Esophagus squamous epithelium (tissue), 5 donors: ENCODE results near the gene C1QTNF7. TPM values are rescaled to one million over a fixed set of nuclear protein-coding genes. Genes with fewer than 3 reads are reported as not detected.

ENCODE experiments used
- DNase-seq: peaks from one replicate; lab custom pipeline; 2025; lab: John Stamatoyannopoulos, UW
- H3K27ac ChIP-seq, 4 donors: fragments of 200-600 bp; sonication (generic); one replicate each; pipeline ENCODE4 v1.5.1; 2016 to 2019; ENCODE audit warnings: mild to moderate bottlenecking in 1 of 4
- H3K27me3 ChIP-seq, 4 donors: fragments of 200-600 bp; sonication (generic); 1 replicate in 3 of 4; 2 replicates in 1 of 4; pipeline versions ENCODE4 v1.5.1 to v1.6.0; 2017 to 2021; ENCODE audit warnings: antibody characterized with exemption in 1 of 4
- H3K36me3 ChIP-seq, 3 donors: fragments of 200-600 bp; sonication (generic); one replicate each; pipeline ENCODE4 v1.5.1; 2016 to 2019
- H3K4me1 ChIP-seq, 3 donors: fragments of 200-600 bp; sonication (generic); one replicate each; pipeline ENCODE4 v1.5.1; 2017 to 2019
- H3K4me3 ChIP-seq, 4 donors: fragments of 200-600 bp; sonication (generic); 1 replicate in 3 of 4; 2 replicates in 1 of 4; pipeline ENCODE4 v1.5.1; 2016 to 2019; ENCODE audit warnings: mild to moderate bottlenecking in 2 of 4, moderate library complexity in 1 of 4
- H3K9me3 ChIP-seq, 3 donors: fragments of 200-600 bp; sonication (generic); one replicate each; pipeline ENCODE4 v1.5.1; 2016 to 2019
- POLR2A ChIP-seq, 4 donors: fragments of 450-650 bp; IDR thresholded peaks; one replicate each; pipeline ENCODE4 v1.6.1; 2017; ENCODE audit warnings: antibody characterized with exemption in 4 of 4, mild to moderate bottlenecking in 4 of 4, moderate library complexity in 3 of 4
- WGBS, 2 donors: methylation state at CpG; one replicate each; pipeline ENCODE4 v1.1.5; 2018; 5-methylcytosine and 5-hydroxymethylcytosine counted together
- intact Hi-C: fragments of 100-400 bp; cut with DNase I; formaldehyde crosslinking; loops from one replicate; pipeline ENCODE4 v1.15.0; 2022
- total RNA-seq, 4 donors: library from RNA; depleted of rRNA; stranded (reverse); fragments of >200 nt; gene quantifications; one replicate each; pipeline ENCODE4 v1.1.0, GENCODE V29; 2016
- TF ChIP-seq, protein P1 (sequence below), 6 experiments: fragments of 450-650 bp in 4 of 6; fragments of 200-600 bp in 2 of 6; sonication (generic) in 2 of 6; IDR thresholded peaks; one replicate each; pipeline ENCODE4 v1.5.1; 2016 to 2019; ENCODE audit warnings: antibody characterized with exemption in 6 of 6, mild to moderate bottlenecking in 4 of 6, moderate library complexity in 4 of 6
- donor health status: DM: yes; HTN: yes; CAD: no.

C1QTNF7 gene
- total RNA-seq, 4 donors from 2014 or later, result 0.11 to 12.2 (median 1.5) TPM

- intact Hi-C loops, result no loop called here
- Histone ChIP-seq H3K4me3 (no peak overlapping the region), H3K36me3 (no peaks in the 10 kb centered on the region), H3K27ac (peak overlapping the region in 2 of 4 donors; percentile 2 to 44), H3K4me1 (no peaks in the 10 kb centered on the region), H3K27me3 (peaks cover 0 to 45% (median 0%) of the 10 kb centered on the region in 4 donors), H3K9me3 (no peaks in the 10 kb centered on the region)
- no peak for DNase-seq
- no peak for TF ChIP-seq POLR2A (IDR thresholded peaks at IDR 0.05)
- TF ChIP-seq, protein P1, sequence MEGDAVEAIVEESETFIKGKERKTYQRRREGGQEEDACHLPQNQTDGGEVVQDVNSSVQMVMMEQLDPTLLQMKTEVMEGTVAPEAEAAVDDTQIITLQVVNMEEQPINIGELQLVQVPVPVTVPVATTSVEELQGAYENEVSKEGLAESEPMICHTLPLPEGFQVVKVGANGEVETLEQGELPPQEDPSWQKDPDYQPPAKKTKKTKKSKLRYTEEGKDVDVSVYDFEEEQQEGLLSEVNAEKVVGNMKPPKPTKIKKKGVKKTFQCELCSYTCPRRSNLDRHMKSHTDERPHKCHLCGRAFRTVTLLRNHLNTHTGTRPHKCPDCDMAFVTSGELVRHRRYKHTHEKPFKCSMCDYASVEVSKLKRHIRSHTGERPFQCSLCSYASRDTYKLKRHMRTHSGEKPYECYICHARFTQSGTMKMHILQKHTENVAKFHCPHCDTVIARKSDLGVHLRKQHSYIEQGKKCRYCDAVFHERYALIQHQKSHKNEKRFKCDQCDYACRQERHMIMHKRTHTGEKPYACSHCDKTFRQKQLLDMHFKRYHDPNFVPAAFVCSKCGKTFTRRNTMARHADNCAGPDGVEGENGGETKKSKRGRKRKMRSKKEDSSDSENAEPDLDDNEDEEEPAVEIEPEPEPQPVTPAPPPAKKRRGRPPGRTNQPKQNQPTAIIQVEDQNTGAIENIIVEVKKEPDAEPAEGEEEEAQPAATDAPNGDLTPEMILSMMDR (IDR thresholded peaks at IDR 0.05), result no peak
- 86 to 87% methylated on average over 6 of the region's 6 CpGs for WGBS, 2 donors
Measured at GRCh38 chr4:15385515-15385914, 42.3 kb upstream of the C1QTNF7 start.

DNA sequence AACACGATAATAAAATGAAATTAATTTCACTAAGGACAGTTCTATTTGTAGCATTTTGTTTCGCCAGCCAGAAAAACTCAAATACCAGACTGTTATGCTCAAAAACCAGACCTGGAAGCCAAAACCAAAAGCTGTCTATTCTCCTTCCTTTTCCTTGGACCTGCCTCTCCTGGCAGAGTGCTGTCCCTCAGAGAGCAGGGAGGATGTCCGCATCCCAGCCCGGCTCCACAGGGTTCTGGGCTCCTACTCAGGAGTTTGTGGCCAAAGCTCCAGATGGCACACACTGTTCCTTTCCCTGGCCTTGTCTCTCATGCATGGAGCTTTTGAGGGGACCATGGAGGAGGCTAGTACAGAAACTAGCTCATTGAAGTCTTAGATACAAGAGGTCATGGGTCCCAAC lies 41.9 kb upstream of the C1QTNF7 start:
- DNase-seq, result no peak
- intact Hi-C loops, result no loop called here
- Histone ChIP-seq H3K36me3 (no peaks in the 10 kb centered on the region), H3K4me1 (no peaks in the 10 kb centered on the region), H3K27ac (peak overlapping the region in 1 of 4 donors; percentile 44), H3K4me3 (no peak overlapping the region), H3K9me3 (no peaks in the 10 kb centered on the region), H3K27me3 (peaks cover 0 to 49% (median 0%) of the 10 kb centered on the region in 4 donors)
- 69 to 70% methylated on average over 4 of the region's 4 CpGs for WGBS, 2 donors
- TF ChIP-seq, protein P1 (IDR thresholded peaks at IDR 0.05), result no peak
- TF ChIP-seq POLR2A (IDR thresholded peaks at IDR 0.05), result no peak

- no peaks in the 10 kb centered on the region for H3K36me3 ChIP-seq
- 78 to 86% methylated on average over 3 of the region's 3 CpGs for WGBS, 2 donors
- H3K4me1 ChIP-seq, result no peaks in the 10 kb centered on the region
- intact Hi-C loops, result loop anchor here (10.0 kb wide), 1 partner anchor 156 kb away; no protein-coding TSS in a partner anchor
- TF ChIP-seq, protein P1 (IDR thresholded peaks at IDR 0.05), result no peak
- no peak for TF ChIP-seq POLR2A (IDR thresholded peaks at IDR 0.05)
- no peaks in the 10 kb centered on the region for H3K9me3 ChIP-seq
- no peak for DNase-seq
- no peak overlapping the region for H3K27ac ChIP-seq
- H3K4me3 ChIP-seq, result no peak overlapping the region
- peaks cover 0 to 64% (median 0%) of the 10 kb centered on the region in 4 donors for H3K27me3 ChIP-seq
Measured at GRCh38 chr4:15390494-15390893, 37.3 kb upstream of the C1QTNF7 start.

DNA sequence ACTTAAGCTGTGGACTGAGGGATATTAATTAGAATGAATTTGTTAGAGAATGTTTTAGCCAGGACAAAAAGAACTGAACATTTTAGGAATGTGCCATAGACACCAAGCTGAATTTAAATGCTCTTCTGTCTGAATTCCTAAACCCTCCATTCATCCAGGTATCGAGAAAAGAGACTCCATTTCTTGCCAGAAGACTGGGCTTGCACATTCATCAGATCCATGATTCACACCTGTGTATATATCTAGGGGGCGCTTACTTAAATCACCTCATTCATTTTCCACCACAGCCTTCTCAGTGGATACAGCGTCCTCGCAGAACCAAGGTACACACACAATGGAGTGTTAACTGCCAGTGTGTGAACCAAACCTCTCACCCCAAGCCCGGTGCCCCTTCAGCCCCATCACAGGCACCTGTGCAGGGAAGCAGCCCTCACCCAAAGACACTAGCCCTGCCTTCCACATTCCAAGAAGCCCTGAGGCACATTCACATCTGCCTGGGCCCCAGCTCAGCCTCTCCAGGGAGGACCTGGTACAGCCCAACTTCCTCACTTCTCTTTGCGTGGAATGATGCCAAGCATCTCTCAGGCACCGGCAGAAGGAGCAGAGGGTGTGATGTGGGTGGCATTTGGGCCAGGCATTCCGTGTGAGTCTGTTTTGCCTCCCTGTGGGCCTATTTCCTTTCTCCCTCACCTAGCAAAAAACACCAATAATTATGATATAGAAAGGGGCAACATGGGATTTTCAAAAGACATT lies 35.6 kb upstream of the C1QTNF7 start:
- intact Hi-C loops, result loop anchor here (10.0 kb wide), 1 partner anchor 157 kb away; no protein-coding TSS in a partner anchor
- 45 to 50% methylated on average over 6 to 8 of the region's 8 CpGs for WGBS, 2 donors
- DNase-seq, result no peak

More for the DNA sequence above, 35.6 kb upstream of the C1QTNF7 start:
- Histone ChIP-seq H3K4me3 (no peak overlapping the region), H3K9me3 (no peaks in the 10 kb centered on the region), H3K4me1 (peaks cover 0 to 2% (median 2%) of the 10 kb centered on the region in 3 donors), H3K27me3 (peaks cover 0 to 58% (median 0%) of the 10 kb centered on the region in 4 donors), H3K36me3 (no peaks in the 10 kb centered on the region), H3K27ac (no peak overlapping the region)
- TF ChIP-seq, protein P1 (IDR thresholded peaks at IDR 0.05), result no peak
- TF ChIP-seq POLR2A (IDR thresholded peaks at IDR 0.05), result no peak
